ENCODE data around the gene PTAFR. TPM values are rescaled to one million over a fixed set of nuclear protein-coding genes. Genes with fewer than 3 reads are reported as not detected.

Gene PTAFR
- total RNA-seq, 3 donors from 2014 or later (not counting 1 experiment from before 2014, with no cell fraction given): 1.2 to 6.4 (median 1.5) TPM

DNA sequence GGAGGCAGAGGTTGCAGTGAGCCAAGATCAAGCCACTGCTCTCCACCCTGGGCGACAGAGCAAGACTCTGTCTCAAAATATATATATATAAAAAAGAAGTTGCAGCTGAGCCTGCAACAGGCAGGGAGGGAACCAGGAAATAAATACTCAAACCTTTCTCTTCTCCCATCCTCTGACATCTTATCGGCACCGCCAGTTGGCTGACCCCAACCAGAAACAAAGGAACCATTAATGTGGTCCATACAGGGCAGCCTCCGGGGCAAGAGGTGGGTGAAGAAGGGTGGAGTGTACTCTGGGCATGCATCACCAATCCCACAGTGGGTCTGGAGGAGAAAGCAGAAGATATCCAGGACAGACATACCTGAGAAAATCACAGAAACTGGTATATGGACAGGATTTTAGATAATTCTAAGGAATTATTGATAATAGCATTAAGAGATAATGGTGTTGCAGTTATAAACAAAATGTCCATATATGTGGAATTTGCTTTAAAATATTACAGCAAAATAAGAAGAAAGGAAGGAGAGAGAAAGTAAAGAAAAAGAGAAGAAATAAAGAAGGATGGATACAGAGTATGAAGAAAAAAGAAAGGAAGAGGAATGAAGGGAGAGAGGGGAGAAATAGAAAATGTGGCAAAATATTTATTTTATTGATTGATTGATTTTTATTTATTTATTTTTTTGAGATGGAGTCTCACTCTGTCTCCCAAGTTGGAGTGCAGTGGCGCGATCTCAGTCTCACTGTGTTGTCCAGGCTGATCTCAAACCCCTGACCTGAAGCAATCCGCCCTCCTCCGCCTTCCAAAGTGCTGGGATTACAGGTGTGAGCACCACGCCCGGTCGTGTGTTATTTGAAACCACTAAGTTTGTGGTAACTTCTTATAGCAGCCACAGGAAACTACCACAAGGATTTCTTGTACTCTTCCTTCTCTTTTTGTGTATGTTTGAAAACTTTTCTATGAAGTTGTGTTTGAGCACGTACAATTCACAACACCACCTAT lies 4.1 kb upstream of the PTAFR start:
- H3K36me3 ChIP-seq (ENCODE audit: control insufficient read depth, insufficient read depth, low read length): no peaks in the 10 kb centered on the region
- Mint-ChIP-seq H3K27ac (no peak overlapping the region), H3K9me3 (no peaks in the 10 kb centered on the region), H3K4me3 (peak overlapping the region; percentile 8), H3K4me1 (peaks cover 17 to 18% of the 10 kb centered on the region in 2 donors), H3K27me3 (ENCODE audit: low read depth in 2 of 2) (peaks cover 0 to 15% of the 10 kb centered on the region in 2 donors), H3K36me3 (no peaks in the 10 kb centered on the region)
- H3K4me1 ChIP-seq (ENCODE audit: control insufficient read depth, insufficient read depth, low read length): peaks cover 28% of the 10 kb centered on the region
- no peak overlapping the region for H3K4me3 ChIP-seq (ENCODE audit: low read length)
- no peak for ATAC-seq
- no peaks in the 10 kb centered on the region for H3K27me3 ChIP-seq (ENCODE audit: control insufficient read depth, insufficient read depth, low read length)
- no peak overlapping the region for H3K27ac ChIP-seq (ENCODE audit: low read length)
- WGBS (ENCODE audit: insufficient coverage): 24% methylated on average over 12 of the region's 12 CpGs
- intact Hi-C loops (cut with micrococcal nuclease): no loop called here
- no peaks in the 10 kb centered on the region for H3K9me3 ChIP-seq (ENCODE audit: control insufficient read depth, insufficient read depth, low read length)
- TF ChIP-seq, protein P1, sequence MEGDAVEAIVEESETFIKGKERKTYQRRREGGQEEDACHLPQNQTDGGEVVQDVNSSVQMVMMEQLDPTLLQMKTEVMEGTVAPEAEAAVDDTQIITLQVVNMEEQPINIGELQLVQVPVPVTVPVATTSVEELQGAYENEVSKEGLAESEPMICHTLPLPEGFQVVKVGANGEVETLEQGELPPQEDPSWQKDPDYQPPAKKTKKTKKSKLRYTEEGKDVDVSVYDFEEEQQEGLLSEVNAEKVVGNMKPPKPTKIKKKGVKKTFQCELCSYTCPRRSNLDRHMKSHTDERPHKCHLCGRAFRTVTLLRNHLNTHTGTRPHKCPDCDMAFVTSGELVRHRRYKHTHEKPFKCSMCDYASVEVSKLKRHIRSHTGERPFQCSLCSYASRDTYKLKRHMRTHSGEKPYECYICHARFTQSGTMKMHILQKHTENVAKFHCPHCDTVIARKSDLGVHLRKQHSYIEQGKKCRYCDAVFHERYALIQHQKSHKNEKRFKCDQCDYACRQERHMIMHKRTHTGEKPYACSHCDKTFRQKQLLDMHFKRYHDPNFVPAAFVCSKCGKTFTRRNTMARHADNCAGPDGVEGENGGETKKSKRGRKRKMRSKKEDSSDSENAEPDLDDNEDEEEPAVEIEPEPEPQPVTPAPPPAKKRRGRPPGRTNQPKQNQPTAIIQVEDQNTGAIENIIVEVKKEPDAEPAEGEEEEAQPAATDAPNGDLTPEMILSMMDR (IDR thresholded peaks at IDR 0.05): no peak
- no peak for DNase-seq

DNA sequence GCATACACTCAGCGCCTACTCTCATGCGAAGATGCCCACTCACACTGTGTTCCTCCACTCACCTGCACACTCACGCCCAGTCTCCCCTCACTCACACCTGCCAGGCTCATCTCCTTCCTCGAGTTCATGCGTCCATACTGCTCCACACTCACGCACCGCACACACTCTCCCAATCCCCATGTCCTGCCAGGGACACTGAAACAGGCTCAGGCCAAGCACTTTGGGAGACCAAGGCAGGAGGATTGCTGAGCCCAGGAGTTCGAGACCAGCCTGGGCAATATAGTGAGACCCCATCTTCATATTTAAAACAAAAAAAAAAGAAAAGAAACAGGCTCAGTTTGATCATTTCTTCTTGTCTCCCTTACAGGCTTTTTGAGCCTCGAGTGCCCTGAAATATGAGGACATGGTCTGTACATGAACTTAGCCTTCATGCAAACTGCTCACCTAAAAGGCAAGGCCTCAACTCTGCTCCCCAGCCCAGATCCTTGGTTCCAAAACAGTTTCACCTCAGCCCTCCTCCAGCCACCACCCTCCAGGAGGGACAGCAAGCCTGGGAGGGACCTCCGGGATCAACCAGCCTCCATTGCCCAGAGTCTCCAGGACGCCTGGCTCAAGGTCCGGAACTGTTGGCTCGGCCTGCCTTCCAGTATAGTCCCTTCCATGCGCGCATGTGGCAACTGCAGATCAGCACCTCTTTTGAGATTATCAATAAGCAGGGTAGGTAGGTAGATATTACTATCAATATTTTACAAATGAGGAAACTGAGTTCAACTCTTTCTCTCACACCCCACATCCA lies 2.4 kb upstream of the PTAFR start:
- H3K4me1 ChIP-seq (ENCODE audit: control insufficient read depth, insufficient read depth, low read length): peaks cover 35% of the 10 kb centered on the region
- no peak for DNase-seq
- peaks cover 0 to 15% of the 10 kb centered on the region in 2 donors for H3K27me3 Mint-ChIP-seq (ENCODE audit: low read depth in 2 of 2)
- H3K4me1 Mint-ChIP-seq: peaks cover 25 to 31% of the 10 kb centered on the region in 2 donors
- no peak overlapping the region for H3K27ac ChIP-seq (ENCODE audit: low read length)
- no peak overlapping the region for H3K4me3 Mint-ChIP-seq
- no peaks in the 10 kb centered on the region for H3K9me3 Mint-ChIP-seq
- H3K27me3 ChIP-seq (ENCODE audit: control insufficient read depth, insufficient read depth, low read length): no peaks in the 10 kb centered on the region
- TF ChIP-seq, protein P1 (IDR thresholded peaks at IDR 0.05): no peak
- no peak overlapping the region for H3K27ac Mint-ChIP-seq
- H3K36me3 Mint-ChIP-seq: no peaks in the 10 kb centered on the region
- H3K4me3 ChIP-seq (ENCODE audit: low read length): no peak overlapping the region
- WGBS (ENCODE audit: insufficient coverage): 88% methylated on average over 12 of the region's 15 CpGs
- no peaks in the 10 kb centered on the region for H3K9me3 ChIP-seq (ENCODE audit: control insufficient read depth, insufficient read depth, low read length)
- no peak for ATAC-seq
- intact Hi-C loops (cut with micrococcal nuclease): no loop called here
- H3K36me3 ChIP-seq (ENCODE audit: control insufficient read depth, insufficient read depth, low read length): no peaks in the 10 kb centered on the region

DNA sequence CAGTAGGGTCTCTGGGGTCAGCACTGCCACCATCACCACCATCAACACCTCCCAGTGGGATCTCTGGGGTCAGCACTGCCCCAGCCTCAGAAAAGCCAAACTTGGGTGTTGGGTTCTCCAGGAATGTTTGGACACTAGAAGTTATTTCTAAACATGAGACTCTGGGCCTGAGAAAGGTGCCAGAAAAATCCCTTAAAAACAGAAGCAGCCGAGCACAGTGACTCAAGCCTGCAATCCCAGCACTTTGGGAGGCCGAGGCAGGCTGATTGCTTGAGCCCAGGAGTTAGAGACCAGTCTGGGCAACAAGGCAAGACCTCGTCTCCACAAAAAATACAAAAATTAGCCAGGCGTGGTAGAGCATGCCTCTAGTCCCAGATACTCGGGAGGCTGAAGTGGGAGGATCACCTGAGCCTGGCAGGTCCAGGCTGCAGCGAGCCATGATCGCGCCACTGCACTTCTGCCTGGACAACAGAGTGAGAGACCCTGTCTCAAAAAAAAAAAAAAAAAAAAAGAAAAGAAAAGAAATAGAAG lies 470 bp downstream of the PTAFR start:
- intact Hi-C loops (cut with micrococcal nuclease): no loop called here
- Histone ChIP-seq H3K36me3 (ENCODE audit: control insufficient read depth, insufficient read depth, low read length) (no peaks in the 10 kb centered on the region), H3K4me3 (ENCODE audit: low read length) (no peak overlapping the region), H3K4me1 (ENCODE audit: control insufficient read depth, insufficient read depth, low read length) (peaks cover 61% of the 10 kb centered on the region), H3K9me3 (ENCODE audit: control insufficient read depth, insufficient read depth, low read length) (no peaks in the 10 kb centered on the region), H3K27me3 (ENCODE audit: control insufficient read depth, insufficient read depth, low read length) (no peaks in the 10 kb centered on the region), H3K27ac (ENCODE audit: low read length) (no peak overlapping the region)
- Mint-ChIP-seq H3K36me3 (no peaks in the 10 kb centered on the region), H3K27ac (no peak overlapping the region), H3K9me3 (no peaks in the 10 kb centered on the region), H3K27me3 (ENCODE audit: low read depth in 2 of 2) (peaks cover 0 to 15% of the 10 kb centered on the region in 2 donors), H3K4me1 (peaks cover 45 to 51% of the 10 kb centered on the region in 2 donors), H3K4me3 (no peak overlapping the region)
- DNase-seq (no peak), ATAC-seq (no peak)
- TF ChIP-seq, protein P1 (IDR thresholded peaks at IDR 0.05): no peak
- WGBS (ENCODE audit: insufficient coverage): 75% methylated on average over 8 of the region's 8 CpGs
